ENCODE measurements around the gene SOX2.

The SOX2 gene

GRCh38 chr3:181711325-181712135 lies at the start of gene SOX2:
TSS of gene SOX2 (plus strand) at chr3:181711925. CDS start at chr3:181712361, 436 bp downstream.
- H3K4me3 ChIP-seq (replicated peaks; ENCODE audit: low read depth, low read length) = no peak within 1 kb of the TSS
- DNase-seq (ENCODE audit: low read depth) = peak; percentile 39
- no peak for TF ChIP-seq CTCF (IDR thresholded peaks at IDR 0.05; ENCODE audit: low read length, missing control alignments)

- H3K4me3 ChIP-seq (replicated peaks; ENCODE audit: low read depth, low read length) = no peak overlapping the region
- no peak for TF ChIP-seq CTCF (IDR thresholded peaks at IDR 0.05; ENCODE audit: low read length, missing control alignments)
- DNase-seq (ENCODE audit: low read depth) = no peak
Measured at GRCh38 chr3:181683563-181683962, 28.2 kb upstream of the SOX2 start.

GRCh38 chr3:181687190-181687589 lies 24.5 kb upstream of the SOX2 start:
- no peak for TF ChIP-seq CTCF (IDR thresholded peaks at IDR 0.05; ENCODE audit: low read length, missing control alignments)
- no peak overlapping the region for H3K4me3 ChIP-seq (replicated peaks; ENCODE audit: low read depth, low read length)
- DNase-seq (ENCODE audit: low read depth) = no peak

GRCh38 chr3:181687731-181688130 lies 24.0 kb upstream of the SOX2 start:
- no peak for DNase-seq (ENCODE audit: low read depth)
- no peak overlapping the region for H3K4me3 ChIP-seq (replicated peaks; ENCODE audit: low read depth, low read length)
- TF ChIP-seq CTCF (IDR thresholded peaks at IDR 0.05; ENCODE audit: low read length, missing control alignments) = no peak

- H3K4me3 ChIP-seq (replicated peaks; ENCODE audit: low read depth, low read length) = no peak overlapping the region
- no peak for TF ChIP-seq CTCF (IDR thresholded peaks at IDR 0.05; ENCODE audit: low read length, missing control alignments)
- no peak for DNase-seq (ENCODE audit: low read depth)
Measured at GRCh38 chr3:181689546-181689945, 22.2 kb upstream of the SOX2 start.

- DNase-seq (ENCODE audit: low read depth) = no peak
- H3K4me3 ChIP-seq (replicated peaks; ENCODE audit: low read depth, low read length) = no peak overlapping the region
- TF ChIP-seq CTCF (IDR thresholded peaks at IDR 0.05; ENCODE audit: low read length, missing control alignments) = no peak
Measured at GRCh38 chr3:181690769-181691168, 21.0 kb upstream of the SOX2 start.

GRCh38 chr3:181691901-181692300 lies 19.8 kb upstream of the SOX2 start:
- TF ChIP-seq CTCF (IDR thresholded peaks at IDR 0.05; ENCODE audit: low read length, missing control alignments) = no peak

More at GRCh38 chr3:181691901-181692300, 19.8 kb upstream of the SOX2 start:
- H3K4me3 ChIP-seq (replicated peaks; ENCODE audit: low read depth, low read length) = no peak overlapping the region
- DNase-seq (ENCODE audit: low read depth) = no peak
